Effector memory CD4-positive, alpha-beta T cell (primary cell): ENCODE measurements around the gene KIF25.

ENCODE experiments used
- DNase-seq, 3 donors: peaks; one replicate each; pipeline ENCODE4 v3.0.0-alpha.2; 2020
- H3K27ac ChIP-seq: 2 replicates; pipeline ENCODE4 v1.7.0; 2013; ENCODE audit warnings: mild to moderate bottlenecking, low read length, moderate library complexity; ENCODE audit not compliant: insufficient read depth, poor library complexity, severe bottlenecking
- H3K27me3 ChIP-seq: replicated peaks from 2 replicates; pipeline ENCODE4 v1.7.0; 2013; ENCODE audit warnings: mild to moderate bottlenecking, low read length; ENCODE audit not compliant: insufficient read depth, control insufficient read depth, poor library complexity, severe bottlenecking
- H3K36me3 ChIP-seq: 2 replicates; pipeline ENCODE4 v1.7.0; 2013; ENCODE audit warnings: mild to moderate bottlenecking, low read length, moderate library complexity; ENCODE audit not compliant: control insufficient read depth, insufficient read depth
- H3K4me1 ChIP-seq: 2 replicates; pipeline ENCODE4 v1.7.0; 2013; ENCODE audit warnings: low read length, mild to moderate bottlenecking; ENCODE audit not compliant: control insufficient read depth, insufficient read depth, poor library complexity, severe bottlenecking
- H3K4me3 ChIP-seq: 2 replicates; pipeline ENCODE4 v1.7.0; 2013; ENCODE audit warnings: low read length, low read depth, mild to moderate bottlenecking; ENCODE audit not compliant: insufficient read depth, poor library complexity, severe bottlenecking
- H3K9me3 ChIP-seq: 2 replicates; pipeline ENCODE4 v1.7.0; 2013; ENCODE audit warnings: mild to moderate bottlenecking, low read length, moderate library complexity; ENCODE audit not compliant: control insufficient read depth

Gene KIF25

GRCh38 chr6:168026925-168027324, 29.5 kb downstream of the KIF25 start:
- no peak for DNase-seq
- Histone ChIP-seq H3K36me3 (no peaks in the 10 kb centered on the region), H3K9me3 (no peaks in the 10 kb centered on the region), H3K27me3 (no peaks in the 10 kb centered on the region), H3K4me1 (no peaks in the 10 kb centered on the region), H3K27ac (no peak overlapping the region), H3K4me3 (no peak overlapping the region)

GRCh38 chr6:168027521-168027920, 30.1 kb downstream of the KIF25 start:
- DNase-seq, result no peak
- Histone ChIP-seq H3K27ac (no peak overlapping the region), H3K4me1 (no peaks in the 10 kb centered on the region), H3K36me3 (no peaks in the 10 kb centered on the region), H3K27me3 (no peaks in the 10 kb centered on the region), H3K9me3 (no peaks in the 10 kb centered on the region), H3K4me3 (no peak overlapping the region)

- Histone ChIP-seq H3K36me3 (no peaks in the 10 kb centered on the region), H3K27me3 (no peaks in the 10 kb centered on the region), H3K4me3 (no peak overlapping the region), H3K27ac (no peak overlapping the region), H3K4me1 (no peaks in the 10 kb centered on the region), H3K9me3 (no peaks in the 10 kb centered on the region)
- no peak for DNase-seq
Observed at GRCh38 chr6:168028181-168028580, 30.7 kb downstream of the KIF25 start.

GRCh38 chr6:168029459-168030217, 32.2 kb downstream of the KIF25 start:
- no peak for DNase-seq

GRCh38 chr6:168030218-168030746, 32.8 kb downstream of the KIF25 start:
- H3K36me3 ChIP-seq, result no peaks in the 10 kb centered on the region
- no peak overlapping the region for H3K27ac ChIP-seq
- no peaks in the 10 kb centered on the region for H3K27me3 ChIP-seq
- H3K9me3 ChIP-seq, result no peaks in the 10 kb centered on the region
- no peak overlapping the region for H3K4me3 ChIP-seq
- no peak for DNase-seq
- H3K4me1 ChIP-seq, result no peaks in the 10 kb centered on the region

More at GRCh38 chr6:168029459-168030217, 32.2 kb downstream of the KIF25 start:
- H3K9me3 ChIP-seq, result no peaks in the 10 kb centered on the region
- no peaks in the 10 kb centered on the region for H3K36me3 ChIP-seq
- H3K27me3 ChIP-seq, result no peaks in the 10 kb centered on the region
- H3K4me1 ChIP-seq, result no peaks in the 10 kb centered on the region
- H3K4me3 ChIP-seq, result no peak overlapping the region
- no peak overlapping the region for H3K27ac ChIP-seq

GRCh38 chr6:168030908-168031307, 33.4 kb downstream of the KIF25 start:
- Histone ChIP-seq H3K4me1 (no peaks in the 10 kb centered on the region), H3K27me3 (no peaks in the 10 kb centered on the region), H3K27ac (no peak overlapping the region), H3K36me3 (no peaks in the 10 kb centered on the region), H3K9me3 (no peaks in the 10 kb centered on the region), H3K4me3 (no peak overlapping the region)
- DNase-seq, result no peak

GRCh38 chr6:168031411-168031971, 34.0 kb downstream of the KIF25 start:
- no peaks in the 10 kb centered on the region for H3K4me1 ChIP-seq
- H3K9me3 ChIP-seq, result no peaks in the 10 kb centered on the region
- no peak overlapping the region for H3K4me3 ChIP-seq
- no peaks in the 10 kb centered on the region for H3K27me3 ChIP-seq
- DNase-seq, result no peak
- H3K36me3 ChIP-seq, result no peaks in the 10 kb centered on the region
- no peak overlapping the region for H3K27ac ChIP-seq

- H3K36me3 ChIP-seq, result no peaks in the 10 kb centered on the region
- no peaks in the 10 kb centered on the region for H3K27me3 ChIP-seq
- H3K4me3 ChIP-seq, result no peak overlapping the region
- DNase-seq, result no peak
- H3K9me3 ChIP-seq, result no peaks in the 10 kb centered on the region
- no peaks in the 10 kb centered on the region for H3K4me1 ChIP-seq
- H3K27ac ChIP-seq, result no peak overlapping the region
Observed at GRCh38 chr6:168032005-168032760, 34.7 kb downstream of the KIF25 start.

GRCh38 chr6:168033791-168034190, 36.3 kb downstream of the KIF25 start:
- no peaks in the 10 kb centered on the region for H3K36me3 ChIP-seq
- no peaks in the 10 kb centered on the region for H3K9me3 ChIP-seq
- no peak overlapping the region for H3K4me3 ChIP-seq
- H3K27me3 ChIP-seq, result no peaks in the 10 kb centered on the region
- H3K27ac ChIP-seq, result no peak overlapping the region
- H3K4me1 ChIP-seq, result no peaks in the 10 kb centered on the region
- DNase-seq, result no peak

GRCh38 chr6:168034537-168034936, 37.1 kb downstream of the KIF25 start:
- no peaks in the 10 kb centered on the region for H3K4me1 ChIP-seq
- no peaks in the 10 kb centered on the region for H3K27me3 ChIP-seq
- no peak overlapping the region for H3K4me3 ChIP-seq
- H3K9me3 ChIP-seq, result no peaks in the 10 kb centered on the region
- no peak for DNase-seq
- H3K27ac ChIP-seq, result no peak overlapping the region
- H3K36me3 ChIP-seq, result no peaks in the 10 kb centered on the region
